ENCODE data around the gene WWOX.

DNA sequence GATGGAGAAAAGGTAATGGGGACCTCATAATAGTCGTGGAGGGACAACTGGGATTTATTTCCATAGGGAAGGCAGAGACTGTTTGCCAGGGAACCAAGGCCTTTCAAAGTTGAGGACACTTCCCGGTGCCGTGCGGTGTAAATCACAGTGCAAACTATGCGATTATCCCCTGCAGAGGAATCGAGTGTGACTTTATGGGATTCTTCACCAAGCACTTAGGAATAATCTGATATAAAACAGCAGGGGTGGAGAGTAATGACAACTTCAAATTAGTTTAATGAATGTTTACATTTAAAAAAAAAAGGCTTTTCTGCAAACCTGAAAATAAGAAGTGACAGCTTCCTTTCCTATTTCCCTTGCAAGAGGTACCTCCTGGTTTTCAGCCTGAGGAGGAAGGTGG lies 962.9 kb downstream of the WWOX start:
- TF ChIP-seq SPI1 (IDR thresholded peaks at IDR 0.05; ENCODE audit: low read depth, low read length) (no peak), POLR2A (IDR thresholded peaks at IDR 0.05; ENCODE audit: low read depth, low read length) (no peak), TAF1 (IDR thresholded peaks at IDR 0.05; ENCODE audit: low read depth, low read length) (no peak), POLR2AphosphoS5 (IDR thresholded peaks at IDR 0.05; ENCODE audit: low read depth, low read length) (no peak)

All from GM12891 (cell line).